ENCODE data around the gene RNPEP.
A peak's percentile ranks its signal among the peaks of the same experiment; 100 is the strongest.
"Not testable (repeated sequence)": the region's sequence is repeated elsewhere in the genome, so short reads cannot be mapped to it uniquely, and the experiment has no call there.

RNPEP gene

DNA sequence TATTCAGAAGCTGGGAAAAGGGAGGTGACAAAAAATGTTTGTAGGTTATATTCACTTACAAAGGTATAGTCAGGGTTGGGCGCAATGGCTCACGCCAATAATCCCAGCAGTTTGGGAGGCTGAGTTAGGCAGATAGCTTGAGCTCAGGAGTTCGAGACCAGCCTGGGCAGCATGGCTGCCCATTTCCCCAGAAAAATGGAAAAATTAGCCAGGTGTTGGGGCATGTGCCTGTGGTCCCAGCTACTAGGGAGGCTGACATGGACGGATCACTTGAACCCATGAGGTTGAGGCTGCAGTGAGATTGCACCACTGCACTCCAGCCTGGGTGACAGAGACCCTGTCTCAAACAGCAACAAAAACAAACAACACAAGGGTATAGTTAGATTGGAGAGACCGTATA lies 24.1 kb upstream of the RNPEP start:
- DNase-seq (ENCODE audit: low spot score) = no peak

GRCh38 chr1:201962382-201962781 lies 20.1 kb upstream of the RNPEP start:
- DNase-seq (ENCODE audit: low spot score) = not testable (repeated sequence)

DNA sequence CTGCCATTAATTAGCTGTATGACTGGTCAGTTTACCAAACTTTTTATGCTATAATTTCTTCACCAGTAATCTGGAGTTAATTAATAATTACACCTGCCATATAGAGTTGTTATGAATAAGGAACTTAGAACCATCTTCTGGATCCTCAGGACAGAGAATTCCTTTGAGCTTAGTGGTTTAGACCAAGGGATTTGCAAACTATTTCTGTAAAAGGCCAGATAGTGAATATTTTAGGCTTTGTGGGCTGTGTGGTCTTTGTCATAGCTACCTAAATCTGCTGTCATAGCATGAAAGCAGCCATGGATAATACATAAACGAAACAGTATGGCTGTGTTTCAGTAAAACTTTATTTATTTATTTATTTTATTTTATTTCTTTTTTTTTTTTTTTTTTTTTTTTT lies 18.2 kb upstream of the RNPEP start:
- DNase-seq (ENCODE audit: low spot score) = no peak

- DNase-seq (ENCODE audit: low spot score) = no peak
Observed at GRCh38 chr1:201966171-201966570, 16.3 kb upstream of the RNPEP start.

- DNase-seq (ENCODE audit: low spot score) = no peak
Observed at GRCh38 chr1:201968202-201968925, 14.1 kb upstream of the RNPEP start.

GRCh38 chr1:201970334-201971159 lies 11.9 kb upstream of the RNPEP start:
- no peak for DNase-seq (ENCODE audit: low spot score)

- DNase-seq (ENCODE audit: low spot score) = no peak
Observed at GRCh38 chr1:201982082-201982622, 296 bp upstream of the RNPEP start.

- DNase-seq (ENCODE audit: low spot score) = peak; percentile 39
Observed at GRCh38 chr1:201983380-201983805, 945 bp downstream of the RNPEP start.

DNA sequence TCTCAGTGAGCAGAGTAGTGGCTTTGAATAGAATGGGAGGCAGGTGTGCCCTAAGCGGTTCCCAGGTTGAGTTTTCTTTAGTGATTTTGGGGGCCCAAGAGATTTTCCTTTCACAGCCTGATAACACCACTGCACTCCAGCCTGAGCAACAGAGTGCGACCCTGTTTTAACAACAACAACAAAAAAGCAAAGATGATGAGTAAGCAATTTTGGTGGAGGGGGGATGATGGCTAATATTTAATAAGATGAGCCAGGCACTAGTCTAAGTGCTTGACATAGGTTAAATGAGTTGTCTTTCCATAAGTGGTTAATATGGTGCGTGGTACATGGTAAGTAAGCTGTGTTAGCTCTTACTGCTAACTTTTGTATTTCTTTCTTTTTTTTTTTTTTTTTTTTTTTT lies 2.0 kb downstream of the RNPEP start:
- no peak for DNase-seq (ENCODE audit: low spot score)

DNA sequence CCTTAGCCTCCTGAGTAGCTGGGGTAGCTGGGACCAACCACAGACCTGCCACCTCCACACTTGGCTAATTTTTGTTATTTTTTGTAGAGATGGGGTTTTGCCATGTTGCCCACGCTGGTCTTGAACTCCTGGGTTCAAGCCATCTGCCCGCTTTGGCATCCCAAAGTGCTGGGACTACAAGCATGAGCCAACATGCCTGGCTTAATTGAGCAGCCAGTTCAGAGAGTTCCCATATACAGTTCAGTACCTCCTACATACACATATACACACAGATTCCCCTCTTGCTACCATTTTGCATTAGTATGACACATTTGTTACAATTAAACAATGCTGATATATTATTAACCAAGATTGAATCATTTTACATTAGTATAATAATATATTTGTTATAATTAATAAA lies 2.9 kb downstream of the RNPEP start:
- DNase-seq (ENCODE audit: low spot score) = no peak

GRCh38 chr1:201988601-201989000 lies 6.2 kb downstream of the RNPEP start:
- no peak for DNase-seq (ENCODE audit: low spot score)

- DNase-seq (ENCODE audit: low spot score) = no peak
Observed at GRCh38 chr1:201989354-201990128, 7.1 kb downstream of the RNPEP start.

DNA sequence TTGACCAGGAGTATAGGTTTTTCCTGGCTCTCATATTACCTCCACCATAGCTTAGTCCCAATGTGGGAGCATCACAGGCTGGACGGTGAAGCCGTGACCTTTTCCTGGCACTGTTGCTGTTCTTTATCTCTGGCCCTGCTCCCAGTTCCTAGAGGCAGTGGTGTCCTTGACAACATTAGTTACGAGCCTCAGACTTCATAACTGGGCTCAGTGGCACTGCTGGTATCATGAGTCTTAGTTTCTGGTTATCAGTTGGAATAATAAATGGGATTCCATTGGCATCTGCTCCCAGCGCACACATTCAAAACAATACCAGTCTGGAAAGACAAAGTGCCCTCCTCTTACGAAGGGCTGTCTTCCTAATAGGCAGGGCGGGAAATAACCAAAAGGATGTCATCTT lies 8.0 kb downstream of the RNPEP start:
- DNase-seq (ENCODE audit: low spot score) = no peak

- DNase-seq (ENCODE audit: low spot score) = peak; percentile 65
Observed at GRCh38 chr1:201999625-202000238, 17.3 kb downstream of the RNPEP start.

DNA sequence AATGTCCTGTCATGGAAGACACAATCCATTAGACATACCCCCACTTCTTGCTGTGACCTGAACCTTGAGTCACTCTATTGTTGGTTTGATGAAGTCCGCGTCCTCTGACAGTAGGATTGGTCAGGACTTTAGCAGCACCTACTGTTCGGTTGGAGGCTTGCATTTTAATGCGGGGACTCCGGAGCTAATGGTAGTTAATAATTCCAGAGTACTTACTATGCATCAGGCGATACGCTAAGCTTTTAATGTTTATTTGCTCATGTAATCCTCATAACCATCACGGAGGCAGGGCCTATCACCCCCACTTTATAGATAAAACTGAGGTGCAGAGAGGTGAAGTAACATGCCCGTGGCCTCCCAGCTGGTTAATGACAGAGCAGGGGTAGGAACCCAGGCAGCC lies 20.1 kb downstream of the RNPEP start:
- DNase-seq (ENCODE audit: low spot score) = no peak

- no peak for DNase-seq (ENCODE audit: low spot score)
Observed at GRCh38 chr1:202004711-202005110, 22.3 kb downstream of the RNPEP start.

- DNase-seq (ENCODE audit: low spot score) = no peak
Observed at GRCh38 chr1:202005958-202006357, 23.5 kb downstream of the RNPEP start.

GRCh38 chr1:202007304-202007703 lies 24.9 kb downstream of the RNPEP start:
- DNase-seq (ENCODE audit: low spot score) = no peak

- DNase-seq (ENCODE audit: low spot score) = no peak
Observed at GRCh38 chr1:202007805-202008489, 25.5 kb downstream of the RNPEP start.

DNA sequence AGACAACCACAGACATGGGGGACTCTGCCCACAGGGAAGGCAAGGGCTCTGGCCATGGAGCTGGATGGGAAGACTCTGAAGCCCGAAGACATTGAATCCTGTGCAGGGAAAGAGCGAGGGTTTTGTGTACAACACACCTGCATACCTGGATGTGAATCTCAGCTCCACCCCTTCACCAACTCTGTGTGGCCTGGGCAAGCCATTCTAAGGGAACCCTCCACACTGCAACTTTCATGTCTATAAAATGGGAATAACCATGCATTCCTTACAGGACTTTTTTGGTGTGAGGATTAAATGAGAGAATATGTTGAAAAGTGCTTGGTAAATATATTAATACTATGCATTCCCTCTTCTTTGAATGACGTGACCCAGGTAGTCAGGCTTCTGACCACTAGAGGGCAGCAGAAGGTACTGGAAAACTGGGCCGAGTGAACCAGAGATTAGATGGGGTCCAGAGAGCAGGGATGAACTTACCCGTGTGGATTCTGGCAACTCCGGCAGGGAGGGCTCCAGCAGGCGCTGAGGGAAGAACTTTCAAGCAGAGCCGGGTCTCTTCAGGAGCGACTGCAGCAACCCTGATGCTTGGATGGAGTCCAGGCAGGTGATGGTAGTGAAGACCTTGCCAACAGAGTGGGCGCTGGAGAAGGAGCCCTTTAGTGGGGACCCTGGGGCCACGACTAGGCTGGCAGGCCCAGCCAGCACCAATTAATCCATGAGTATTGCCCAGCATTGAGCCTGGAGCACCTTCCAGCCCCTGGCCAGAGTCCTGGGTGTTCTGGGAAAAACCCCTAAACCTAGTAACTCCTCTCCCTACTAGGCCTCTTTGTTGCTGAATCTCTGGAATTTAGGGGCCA lies 27.1 kb downstream of the RNPEP start:
- DNase-seq (ENCODE audit: low spot score) = peak; percentile 79
